ENCODE measurements around the gene TOR2A.
"Not testable (repeated sequence)": the region's sequence is repeated elsewhere in the genome, so short reads cannot be mapped to it uniquely, and the experiment has no call there.

TOR2A gene

DNA sequence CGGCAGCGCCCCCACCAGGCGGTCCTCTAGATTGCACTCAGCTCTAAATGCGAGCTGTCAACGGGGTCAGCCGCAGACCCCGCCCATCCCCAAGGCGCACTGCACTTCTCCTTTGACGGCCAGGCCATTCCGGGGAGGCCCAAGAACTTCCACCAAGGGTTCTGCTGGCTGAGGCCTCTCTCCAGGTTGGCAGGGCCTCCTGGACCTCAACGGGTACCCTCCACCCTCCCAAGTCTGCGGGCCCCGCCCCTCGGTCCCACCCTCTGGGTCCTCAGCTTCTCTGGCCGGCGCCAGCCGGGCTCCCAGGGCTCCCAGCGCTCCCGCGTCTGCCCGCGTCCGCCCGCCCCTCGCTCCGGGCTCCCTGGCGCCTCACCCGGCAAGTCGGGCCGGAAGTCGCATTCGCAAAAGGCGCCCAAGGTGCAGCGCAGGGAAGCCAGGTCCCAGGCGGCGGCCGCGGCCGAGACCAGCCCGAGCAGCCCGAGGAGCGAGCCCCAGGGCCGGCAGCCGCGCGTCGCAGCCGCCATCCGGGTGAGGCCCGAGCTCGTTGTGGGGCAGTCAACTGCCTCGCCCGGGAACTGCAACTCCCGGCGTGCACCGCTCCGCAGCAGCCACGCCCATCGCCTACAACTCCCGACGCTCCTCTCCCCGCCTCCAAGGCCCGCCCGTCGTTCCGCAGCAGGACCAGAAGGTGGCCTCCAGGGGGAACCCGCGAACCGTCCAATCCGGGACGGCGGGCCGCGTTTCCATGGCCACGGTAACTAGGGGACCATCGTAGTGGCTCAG lies at the start of gene TOR2A:
TSS of gene TOR2A (minus strand) at position 548 of the 783 bp plus-strand sequence. CDS start at position 524, 24 bp downstream.
- peak; percentile 92 to 96 for DNase-seq

DNA sequence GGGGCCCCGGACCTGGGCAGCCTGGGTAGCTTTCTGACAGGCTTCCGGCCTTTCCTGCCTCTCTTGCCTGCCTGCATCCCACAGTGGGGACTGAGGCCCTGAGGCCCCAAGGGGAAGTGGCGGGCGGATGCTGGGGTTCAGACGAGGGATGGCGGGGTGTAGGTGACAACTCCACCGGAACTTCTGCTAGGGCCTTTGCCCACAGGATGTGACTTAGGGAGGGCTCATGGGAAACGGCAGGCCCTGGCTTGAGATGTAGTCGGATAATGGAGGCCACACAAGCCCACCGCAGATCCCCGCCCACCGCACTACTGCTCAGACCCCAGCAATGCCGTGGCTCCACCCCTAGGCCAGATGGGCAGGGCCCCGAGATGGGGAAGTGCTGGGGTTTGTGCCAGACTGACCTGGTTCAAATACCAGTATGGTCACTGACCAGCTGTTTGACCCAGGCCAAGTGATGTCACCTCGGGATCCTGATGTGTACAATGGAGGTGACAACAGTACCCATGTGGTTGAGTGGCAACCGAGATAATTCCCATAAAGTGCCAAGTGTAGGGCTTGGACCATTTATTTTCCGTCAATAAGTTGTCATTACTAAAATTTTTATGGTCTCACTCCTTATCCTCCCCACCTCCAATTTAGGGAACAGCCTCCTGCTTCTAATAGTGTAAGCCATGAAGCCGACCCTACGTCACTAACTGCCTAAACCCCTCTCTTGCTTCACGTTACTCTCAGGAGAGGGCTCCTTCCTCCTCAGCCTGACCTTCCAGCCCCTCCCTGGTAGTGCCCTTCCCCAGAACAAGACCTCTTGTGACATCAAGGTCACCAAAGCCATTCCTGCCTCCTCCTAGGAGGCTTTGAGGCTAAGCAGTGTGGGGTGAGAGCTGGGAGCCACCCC lies 48.3 kb upstream of the TOR2A start:
- DNase-seq = no peak

DNA sequence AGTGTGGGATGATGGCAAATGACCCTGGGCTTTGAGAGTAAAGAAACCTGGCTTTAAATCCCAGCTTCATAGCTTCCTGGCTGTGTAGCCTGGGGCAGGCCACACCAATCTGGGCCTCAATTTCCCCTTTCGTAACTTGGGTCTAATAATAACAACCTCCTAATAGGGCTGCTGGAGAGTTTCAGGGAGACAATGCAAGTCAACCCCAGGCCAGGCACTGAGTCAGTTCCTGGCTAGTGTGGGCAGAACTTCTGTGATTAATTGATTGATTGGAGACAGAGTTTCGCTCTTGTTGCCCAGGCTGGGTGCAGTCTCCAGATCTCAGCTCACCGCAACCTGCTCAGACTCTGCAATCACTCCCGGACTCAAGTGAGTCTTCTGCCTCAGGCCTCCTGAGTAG lies 46.7 kb upstream of the TOR2A start:
- DNase-seq = no peak

DNA sequence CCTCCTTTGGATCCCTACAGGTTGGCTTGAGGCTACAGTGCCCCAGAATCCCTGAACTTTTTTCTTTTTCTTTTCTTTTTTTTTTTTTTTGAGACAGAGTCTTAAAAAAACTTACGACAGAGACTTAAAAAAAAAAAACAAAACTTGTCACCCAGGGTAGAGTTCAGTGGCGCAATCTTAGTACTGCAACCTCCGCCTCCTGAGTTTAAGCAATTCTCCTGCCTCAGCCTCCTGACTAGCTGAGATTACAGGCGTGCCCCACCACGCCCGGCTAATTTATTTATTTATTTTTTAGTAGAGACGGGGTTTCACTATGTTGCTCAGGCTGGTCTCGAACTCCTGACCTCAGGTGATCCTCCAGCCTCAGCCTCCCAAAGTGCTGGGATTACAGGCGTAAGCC lies 45.8 kb upstream of the TOR2A start:
- not testable (repeated sequence) for DNase-seq

DNA sequence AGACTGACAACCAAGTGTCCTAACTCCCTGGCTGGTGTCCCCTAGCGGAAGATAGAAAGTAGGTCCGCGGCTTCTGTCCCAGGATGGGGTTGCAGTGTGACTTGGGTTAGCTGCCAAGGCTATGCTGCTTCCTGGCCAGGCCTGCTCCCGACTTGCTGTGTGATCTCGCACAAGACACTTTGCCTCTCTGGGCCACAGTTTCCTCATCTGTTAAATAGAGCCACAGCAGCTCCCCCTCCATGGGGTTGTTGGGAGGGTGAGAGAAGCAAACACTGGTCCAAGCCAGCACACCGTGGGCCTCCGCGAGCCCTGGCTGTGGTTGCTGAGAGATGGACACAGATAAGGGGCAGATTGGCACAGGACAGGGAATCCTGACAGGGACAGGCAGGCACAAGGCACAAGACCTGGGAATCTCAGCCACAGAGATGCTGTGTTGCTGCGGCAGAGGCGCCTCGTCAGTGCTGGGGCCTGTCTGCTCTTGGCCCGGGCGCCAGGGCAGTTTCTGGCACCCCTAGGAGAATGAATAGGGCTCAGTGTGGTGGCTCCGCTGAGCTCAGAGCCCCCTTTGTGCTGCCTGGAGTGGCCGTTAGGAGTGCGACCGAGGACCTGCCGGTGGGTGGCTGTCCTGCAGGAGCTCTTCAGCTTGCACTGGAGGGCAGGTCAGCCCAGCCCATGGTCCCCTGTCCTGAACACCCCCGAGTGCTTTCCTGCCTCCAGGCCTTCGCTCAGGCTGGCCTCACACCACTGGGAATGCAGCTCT lies 45.2 kb upstream of the TOR2A start:
- DNase-seq = no peak

DNA sequence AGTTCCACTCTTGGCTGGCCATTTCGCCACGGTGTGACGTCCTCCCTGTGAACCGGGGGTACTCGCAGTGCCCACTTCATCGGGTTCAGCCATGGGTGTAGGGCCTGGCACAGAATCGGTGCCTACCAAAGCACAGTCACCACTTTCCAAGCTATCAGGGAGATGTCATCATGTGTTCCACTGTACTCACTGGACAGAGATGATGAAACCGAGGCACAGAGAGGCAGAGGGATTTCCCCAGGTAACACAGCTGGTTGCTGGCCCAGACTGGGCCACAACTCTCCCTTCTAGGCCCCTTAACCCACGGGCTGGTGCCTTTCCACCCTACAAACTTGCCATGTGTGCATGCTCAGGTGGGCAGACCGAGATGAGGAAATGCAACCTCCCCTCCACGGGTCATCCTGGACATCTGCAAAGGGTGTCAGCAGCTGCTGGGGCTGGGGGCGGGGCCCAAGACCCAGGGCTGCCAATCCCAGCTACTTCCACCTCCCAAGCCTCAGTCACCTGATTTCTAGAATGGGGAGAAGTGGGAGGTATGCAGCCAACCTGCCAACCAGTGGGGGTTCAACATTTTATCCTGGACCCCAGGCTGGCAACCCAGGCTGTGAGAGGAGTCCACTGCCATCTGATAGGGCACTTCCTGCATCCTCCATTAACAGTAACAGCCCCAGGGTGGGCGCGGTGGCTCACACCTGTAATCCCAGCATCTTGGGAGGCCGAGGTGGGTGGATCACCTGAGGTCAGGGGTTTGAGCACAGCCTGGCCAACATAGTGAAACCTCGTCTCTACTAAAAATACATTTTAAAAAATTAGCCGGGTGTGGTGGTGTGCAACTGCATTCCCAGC lies 44.3 kb upstream of the TOR2A start:
- no peak for DNase-seq

DNA sequence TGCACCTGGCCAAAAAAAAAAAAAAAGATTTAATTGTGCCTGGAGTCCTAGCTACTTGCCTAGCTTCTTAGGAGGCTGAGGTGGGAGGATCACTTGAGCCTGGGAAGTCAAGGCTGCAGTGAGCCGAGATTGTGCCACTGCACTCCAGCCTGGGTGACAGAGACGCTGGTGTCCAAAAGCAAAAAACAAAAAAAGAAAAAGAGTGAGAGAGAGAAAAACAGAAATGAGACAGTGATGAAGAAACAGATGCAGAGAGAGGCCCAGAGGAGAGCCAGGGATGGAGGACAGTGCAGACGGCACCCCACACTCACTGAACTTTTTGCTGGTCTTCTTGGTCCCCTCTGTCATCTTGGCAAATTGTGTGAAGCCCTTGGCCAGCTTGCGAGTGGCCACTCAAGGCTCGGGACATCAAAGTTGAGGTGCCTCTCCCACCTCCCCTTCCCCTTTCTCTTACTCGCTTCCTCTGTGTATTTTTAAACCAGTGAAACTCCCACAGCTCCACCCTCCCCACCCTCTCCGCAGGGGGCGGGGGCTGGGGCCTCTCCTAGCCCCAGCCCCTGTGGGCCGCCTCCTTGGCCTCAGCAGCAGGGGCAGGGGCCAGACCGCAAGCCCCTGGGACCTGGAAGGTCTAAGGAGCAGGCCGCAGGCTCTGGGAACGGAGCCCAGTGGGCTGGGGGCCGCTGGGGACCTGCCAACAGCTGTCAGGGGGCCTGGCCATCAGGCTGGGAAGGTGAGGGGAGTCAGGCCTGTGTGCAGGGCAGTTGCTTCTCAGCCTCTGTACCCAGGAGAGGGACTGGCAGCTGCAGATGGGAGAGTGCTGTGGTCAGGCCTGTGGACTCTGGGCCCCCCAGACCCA lies 43.4 kb upstream of the TOR2A start, which contains the start of gene SH2D3C:
TSS of gene SH2D3C (minus strand) at position 387 of the 856 bp plus-strand sequence. CDS start at position 348, 39 bp downstream.
- DNase-seq = no peak

DNA sequence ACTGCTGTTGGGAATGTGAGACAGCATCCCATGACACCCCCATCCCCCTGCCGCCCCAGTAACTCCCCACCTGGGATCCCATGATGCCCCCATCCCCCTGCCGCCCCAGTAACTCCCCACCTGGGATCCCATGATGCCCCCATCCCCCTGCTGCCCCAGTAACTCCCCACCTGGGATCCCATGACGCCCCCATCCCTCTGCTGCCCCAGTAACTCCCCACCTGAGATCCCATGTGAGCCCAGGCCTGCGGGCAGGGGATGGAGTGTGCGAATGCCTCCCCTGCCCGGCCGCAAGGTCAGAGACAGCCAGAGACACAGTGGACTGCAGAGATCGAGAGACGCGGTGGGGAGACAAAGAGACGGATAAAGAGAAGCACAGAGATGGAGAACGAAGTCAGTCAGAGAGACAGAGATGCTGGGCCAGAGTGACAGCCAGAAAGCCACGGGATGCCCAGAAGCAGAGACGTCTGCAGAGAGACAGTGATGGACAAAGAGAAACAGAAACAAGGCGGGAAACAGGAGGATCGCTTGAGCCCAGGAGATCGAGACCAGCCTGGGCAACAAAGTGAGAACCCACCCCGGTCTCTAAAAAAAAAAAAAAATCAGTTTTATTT lies 42.4 kb upstream of the TOR2A start:
- DNase-seq = no peak

DNA sequence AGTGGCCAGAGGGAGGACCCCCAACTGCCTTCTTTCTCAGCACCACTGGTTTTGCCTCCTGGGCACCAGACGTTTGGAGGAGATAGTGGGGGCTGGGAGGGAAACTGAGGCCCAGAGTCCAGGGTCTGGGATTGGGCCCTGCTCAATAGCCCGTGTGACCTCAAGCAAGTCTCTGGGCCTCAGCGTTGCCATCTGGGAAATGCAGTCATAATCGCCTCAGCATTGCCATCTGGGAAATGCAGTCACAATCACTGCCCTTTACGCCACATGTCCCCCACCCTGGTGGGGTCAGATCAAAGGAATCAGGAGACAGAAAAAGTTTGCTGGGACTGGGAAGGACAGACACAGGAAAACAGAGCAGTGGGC lies 41.8 kb upstream of the TOR2A start:
- no peak for DNase-seq

DNA sequence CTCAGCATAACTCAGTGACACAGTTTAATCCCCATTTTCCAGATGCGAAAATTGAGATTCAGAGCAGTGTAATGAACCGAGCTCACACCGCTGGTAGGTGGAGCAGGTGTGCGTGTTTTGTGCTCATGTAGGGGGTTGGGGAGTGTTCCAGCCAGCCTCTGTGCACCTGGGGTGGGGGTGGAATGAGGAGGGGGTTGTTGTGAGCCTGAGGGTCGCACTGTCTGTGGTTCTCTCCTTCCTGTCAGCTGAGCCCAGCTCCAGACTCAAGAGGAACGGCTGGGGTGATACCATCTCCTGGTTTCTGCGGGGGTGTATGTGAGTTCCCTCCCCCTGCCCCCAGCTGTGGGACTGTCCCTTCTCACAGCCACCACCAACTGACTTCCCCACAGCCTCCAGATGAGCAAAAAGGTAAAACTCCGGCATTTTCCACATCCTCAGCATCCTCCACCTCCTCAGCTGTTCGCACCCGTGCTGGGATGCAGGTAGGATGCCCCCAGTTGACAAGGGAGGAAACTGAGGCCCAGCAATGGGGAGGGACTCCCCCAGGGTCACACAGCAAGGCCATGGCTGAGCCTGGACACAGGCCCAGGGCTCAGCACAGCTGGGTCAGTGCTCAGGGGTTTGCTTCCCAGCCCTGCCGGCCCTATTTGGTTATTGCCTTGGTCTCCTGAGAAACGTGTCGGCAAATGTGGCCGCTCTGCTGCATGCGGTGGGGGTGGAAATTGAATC lies 41.3 kb upstream of the TOR2A start:
- DNase-seq = no peak

DNA sequence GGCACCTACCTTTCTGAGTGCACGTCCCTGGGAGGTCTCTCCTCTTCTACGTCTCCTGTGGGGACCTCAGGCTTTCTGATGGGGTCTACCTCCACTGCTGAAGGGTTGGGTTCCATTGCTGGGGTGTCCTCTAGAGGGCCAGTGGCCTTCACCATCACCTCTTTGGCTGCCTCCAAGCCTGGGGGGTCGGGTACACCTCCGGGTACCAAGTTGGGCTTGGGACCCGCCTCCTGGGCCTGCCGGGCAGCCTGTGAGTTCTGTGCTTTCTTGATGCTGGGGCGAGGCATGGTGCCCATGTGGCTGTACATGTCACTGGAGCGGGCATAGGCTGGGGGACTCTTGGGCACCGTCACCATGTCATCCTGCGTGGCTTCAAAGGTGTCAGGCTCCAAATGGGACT lies 38.9 kb upstream of the TOR2A start:
- DNase-seq = no peak

DNA sequence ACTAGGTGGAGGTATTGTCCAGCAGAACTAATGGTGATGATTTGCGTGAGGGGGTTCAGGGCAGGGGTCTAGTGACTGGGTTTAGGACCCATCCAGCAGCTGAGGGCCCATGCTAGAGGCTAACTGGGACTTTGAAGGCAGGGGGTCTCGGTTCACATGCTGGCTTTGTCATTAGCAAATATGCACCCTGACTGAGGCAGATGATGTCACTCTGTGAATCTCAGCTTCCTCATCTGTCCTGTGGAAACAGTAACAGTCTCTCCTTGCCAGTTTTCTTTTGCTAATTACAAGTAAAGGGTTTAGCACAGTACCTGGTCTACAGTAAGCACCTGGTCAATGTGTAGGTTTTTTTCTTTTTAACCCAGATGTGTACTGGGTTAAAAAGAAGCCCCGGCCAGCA lies 38.2 kb upstream of the TOR2A start:
- DNase-seq = no peak

DNA sequence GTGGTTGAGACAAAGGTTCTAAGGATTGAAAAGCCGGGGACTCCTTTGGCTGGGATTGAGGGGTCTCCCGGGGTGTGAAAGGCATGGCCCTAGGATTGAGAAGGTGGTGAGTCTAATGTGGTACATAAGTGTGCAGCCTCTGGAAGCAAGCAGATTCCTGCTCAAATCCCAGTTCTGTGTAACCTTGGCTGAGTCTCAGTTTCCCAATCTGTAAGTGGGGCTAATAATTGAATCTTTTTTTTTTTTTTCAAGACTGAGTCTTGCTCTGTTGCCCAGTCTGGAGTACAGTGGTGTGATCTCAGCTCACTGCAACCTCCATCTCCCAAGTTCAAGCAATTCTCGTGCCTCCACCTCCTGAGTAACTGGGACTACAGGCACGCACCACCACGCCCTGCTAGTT lies 37.5 kb upstream of the TOR2A start:
- DNase-seq = no peak

DNA sequence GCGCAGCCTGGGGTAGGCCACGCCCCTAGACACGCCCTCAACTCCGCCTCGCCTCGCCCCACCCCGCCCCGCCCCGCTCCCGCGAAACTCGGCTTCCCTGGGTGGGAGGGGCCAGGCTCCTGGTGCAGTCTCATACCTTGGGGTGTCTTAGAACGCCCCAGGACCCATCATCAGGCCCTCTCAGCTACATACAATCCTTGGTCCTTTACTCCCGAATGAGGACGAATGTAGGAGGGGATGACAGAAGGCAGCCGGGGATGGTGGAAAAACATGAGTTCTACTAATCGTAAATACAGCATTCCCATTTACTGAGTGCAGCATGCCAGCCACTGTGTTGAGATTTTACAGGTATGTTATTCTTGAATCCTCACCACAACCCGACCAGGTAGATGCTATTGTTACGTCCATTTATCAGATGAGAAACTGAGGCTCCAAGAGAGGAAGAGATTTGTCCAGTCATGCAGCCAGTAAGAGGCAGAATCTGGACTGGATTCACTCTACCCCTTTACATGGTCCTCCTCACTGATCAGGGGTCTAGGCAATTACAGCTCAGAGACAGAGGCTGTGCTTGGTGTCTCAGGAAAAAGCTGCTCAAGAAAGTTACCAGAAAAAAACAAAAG lies 36.6 kb upstream of the TOR2A start:
- DNase-seq = no peak

DNA sequence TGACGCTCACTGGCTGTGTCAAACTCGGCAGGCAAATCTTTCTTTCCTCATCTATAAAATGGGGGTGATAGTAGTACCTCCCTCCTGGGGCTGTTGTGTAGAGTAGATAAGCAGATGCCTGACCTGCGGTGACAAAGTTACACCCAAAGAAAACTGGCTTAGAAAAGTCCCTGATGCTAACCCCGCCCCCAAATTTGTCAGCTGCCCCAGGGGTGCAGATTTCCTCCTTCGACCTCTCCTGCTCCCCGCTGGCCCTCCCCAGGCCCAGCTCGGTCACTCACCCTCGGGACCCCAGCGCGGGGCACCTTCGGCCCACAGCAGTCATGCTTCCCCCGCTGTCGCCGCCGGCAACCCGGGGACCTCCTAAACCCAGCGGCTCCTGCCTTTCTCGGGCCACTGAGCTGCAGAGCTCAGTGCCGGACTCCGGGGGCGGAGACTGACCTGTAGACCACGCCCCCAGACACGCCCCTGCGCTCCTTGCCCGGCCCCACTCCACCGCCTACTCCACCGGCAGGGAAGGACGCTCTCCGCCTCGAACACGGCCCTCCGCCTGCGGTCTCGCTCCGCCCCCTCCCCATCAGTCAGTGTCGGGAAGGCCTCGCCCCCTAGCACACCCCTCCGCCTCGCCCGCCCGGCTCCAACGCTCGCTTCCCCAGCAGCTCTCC lies 35.9 kb upstream of the TOR2A start:
- DNase-seq = peak; percentile 91 to 97

DNA sequence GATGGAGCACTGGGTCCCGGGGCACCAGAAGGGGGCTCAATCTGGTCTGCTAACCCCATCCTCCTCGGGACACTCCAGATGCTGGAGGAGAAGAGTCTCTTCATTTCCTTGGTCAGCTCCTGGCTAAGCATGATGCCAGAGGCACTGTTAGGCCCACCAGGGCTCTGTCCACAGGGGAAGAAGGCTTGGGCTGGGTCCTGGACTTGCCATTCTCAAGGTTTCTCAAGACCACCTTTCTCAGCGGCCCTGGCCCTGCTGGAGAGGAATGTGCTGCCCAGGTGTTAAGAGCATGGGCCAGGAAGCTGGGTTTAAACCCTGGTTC lies 35.5 kb upstream of the TOR2A start:
- no peak for DNase-seq

DNA sequence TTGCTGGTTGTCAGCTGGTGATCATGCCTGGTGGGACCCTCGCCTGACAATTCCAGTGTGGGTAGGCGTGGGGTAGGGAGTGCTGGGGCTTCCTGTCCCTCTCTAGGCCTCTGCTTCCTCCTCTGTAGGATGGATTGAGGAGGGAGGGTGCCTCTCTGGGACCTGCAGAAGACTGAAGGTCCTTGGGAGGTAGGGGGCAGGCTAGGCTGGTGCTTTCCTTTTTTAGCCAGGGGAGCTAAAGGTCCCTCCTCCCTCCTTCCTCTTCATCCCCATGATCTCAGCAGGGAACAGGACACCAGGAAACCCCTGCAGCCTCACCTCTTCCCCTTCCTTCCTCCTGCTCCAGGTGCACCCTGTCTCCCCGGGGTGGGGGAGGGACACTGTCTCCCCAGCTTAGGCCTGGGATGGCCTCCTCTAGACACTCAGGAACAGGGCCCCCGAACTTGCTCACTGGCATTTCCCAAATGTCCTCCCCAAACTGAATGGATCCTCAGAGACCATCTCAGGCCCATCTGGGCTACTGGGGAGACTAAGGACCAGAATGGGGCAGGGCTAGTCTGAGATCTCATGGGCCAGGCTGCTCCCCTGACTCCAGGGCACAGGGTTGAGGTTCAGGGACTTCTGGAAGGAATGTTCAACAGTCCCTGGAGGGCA lies 35.0 kb upstream of the TOR2A start:
- DNase-seq = no peak

DNA sequence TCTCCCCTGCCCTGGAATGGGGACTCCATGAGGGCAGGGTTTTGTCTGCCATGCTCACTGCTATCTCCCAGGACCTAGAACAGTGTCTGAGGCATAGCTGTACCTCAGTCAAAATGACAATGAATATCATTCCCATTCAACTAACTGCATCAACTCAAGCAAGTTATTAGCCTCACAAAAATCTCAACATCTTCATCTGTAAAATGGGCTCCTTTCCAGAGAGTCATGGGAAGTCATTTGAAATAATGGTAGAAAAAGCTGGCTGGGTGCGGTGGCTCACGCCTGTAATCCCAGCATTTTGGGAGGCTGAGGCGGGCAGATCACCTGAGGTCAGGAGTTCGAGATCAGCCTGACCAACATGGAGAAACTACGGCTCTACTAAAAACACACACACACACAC lies 34.0 kb upstream of the TOR2A start:
- DNase-seq = no peak

DNA sequence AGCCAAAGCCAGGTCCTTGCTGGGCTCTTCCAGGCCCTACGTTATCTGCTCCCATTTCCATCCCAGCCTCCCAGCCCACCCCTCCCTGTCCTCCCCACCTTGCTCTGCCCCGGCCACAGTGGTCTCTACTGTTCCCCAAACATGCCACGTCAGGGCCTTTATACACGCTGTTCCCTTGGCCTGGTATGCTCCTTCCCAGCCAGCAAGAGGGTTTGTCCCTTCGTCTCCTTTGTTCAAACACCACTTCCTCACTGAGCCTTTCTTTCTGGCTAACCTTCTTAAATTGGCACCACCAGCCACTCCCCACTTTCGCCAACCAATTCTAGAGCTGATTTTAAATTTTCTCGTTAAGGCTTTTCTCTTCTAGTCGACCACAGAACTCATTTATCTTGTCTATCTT lies 33.6 kb upstream of the TOR2A start:
- DNase-seq = no peak

Measured in SW 1271 (cell line).